ENCODE measurements around the gene TTC28. TPM values are rescaled to one million over a fixed set of nuclear protein-coding genes. Genes with fewer than 3 reads are reported as not detected.
"Not testable (repeated sequence)": the region's sequence is repeated elsewhere in the genome, so short reads cannot be mapped to it uniquely, and the experiment has no call there.

TTC28 gene
- total RNA-seq, 1 donor from 2014 or later: 19.1 TPM

GRCh38 chr22:28395520-28395919, 284.1 kb downstream of the TTC28 start:
- no peak for DNase-seq (ENCODE audit: low spot score)
- intact Hi-C loops (cut with DNase I): no loop called here

DNA sequence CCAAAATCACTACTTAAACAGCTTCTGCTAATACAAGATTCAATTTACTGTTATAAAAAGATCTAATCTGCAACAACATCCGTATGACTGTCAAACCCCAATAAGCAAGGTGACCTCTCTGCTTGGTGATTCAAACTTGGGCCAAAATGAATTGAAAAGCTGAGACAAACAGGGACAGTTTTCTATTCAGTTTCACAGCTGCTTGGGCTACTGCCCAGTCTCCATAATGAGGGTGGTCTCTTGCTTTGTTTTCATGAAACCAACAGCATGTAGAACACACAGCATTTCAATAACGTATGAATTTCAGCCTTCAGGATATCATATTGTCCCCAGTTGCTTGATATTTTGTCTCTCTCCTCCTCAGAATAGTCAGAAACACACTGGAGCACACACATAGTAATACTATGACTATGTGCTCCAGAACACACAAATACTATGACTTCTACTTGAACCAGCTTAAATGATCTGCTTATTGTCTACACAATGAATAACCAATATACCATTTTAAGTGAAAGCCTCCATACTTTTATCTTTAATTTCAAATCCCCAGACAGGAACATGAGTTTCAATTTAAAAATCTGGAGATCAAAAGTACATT, 285.0 kb downstream of the TTC28 start:
- intact Hi-C loops (cut with DNase I): no loop called here
- no peak for DNase-seq (ENCODE audit: low spot score)

DNA sequence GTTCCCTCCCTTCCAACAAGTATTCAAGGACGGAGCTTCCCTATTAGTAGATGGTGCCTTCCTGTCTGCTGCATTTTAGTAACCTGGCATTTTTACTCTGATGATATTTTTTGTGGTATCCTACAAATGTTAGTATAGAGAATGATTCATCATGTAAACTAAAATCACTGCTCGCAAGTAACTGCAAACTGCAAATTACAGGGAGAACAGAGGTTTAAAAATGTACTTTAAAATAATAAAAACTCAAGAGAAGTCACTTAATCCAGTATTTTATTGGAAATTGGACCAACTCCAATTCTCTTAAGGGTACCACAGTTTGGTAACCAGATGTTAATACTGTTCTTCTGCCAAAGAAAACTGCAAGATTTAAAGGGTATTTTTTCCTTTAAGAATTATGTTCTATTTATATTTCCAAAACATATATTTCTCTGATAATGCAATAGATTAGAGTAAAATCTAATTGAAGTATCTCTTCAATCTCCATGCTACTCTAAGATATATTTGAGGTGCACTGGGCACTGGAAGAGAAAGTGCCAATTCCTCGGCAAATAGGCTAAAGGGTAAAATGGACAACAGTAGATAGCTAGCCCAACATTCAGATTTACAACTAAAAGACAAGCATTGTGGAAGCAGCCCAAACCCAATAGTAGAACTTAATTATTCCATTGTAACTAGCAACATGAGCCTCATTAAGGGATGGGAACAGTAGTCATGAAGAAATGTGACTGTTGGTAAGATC, 298.0 kb downstream of the TTC28 start:
- no peak for DNase-seq (ENCODE audit: low spot score)
- intact Hi-C loops (cut with DNase I): no loop called here

- no peak for DNase-seq (ENCODE audit: low spot score)
- intact Hi-C loops (cut with DNase I): no loop called here
Measured at GRCh38 chr22:28379951-28380350, 299.7 kb downstream of the TTC28 start.

DNA sequence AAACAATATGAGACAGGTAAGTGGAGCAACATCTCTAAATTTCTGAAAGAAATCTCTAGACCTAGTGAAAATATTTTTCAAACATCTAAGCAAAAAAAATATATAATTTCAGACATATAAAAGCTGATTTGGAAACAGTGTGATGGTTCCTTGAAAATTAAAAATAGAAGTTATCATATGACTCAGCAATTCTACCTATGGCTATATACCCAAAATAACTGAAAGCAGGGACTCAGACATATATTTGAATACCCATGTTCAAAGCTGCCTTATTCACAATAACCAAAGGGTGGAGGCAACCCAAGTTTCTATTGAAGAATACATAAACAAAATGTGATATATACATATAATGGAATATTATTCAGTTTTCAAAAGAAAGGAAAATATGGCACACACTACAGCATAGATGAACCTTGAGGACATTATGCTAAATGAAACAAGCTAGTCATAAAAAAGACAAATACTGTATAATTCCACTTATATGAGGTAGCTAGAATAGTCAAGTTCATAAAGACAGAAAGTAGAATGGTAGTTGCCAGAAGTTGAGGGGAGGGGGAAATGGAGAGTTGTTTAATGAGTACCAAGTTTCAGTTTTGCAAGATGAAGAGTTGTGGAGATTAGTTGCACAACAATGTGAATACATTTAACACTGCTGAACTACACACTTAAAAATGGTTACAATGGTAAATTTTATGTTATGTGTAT, 300.4 kb downstream of the TTC28 start:
- DNase-seq (ENCODE audit: low spot score): no peak
- intact Hi-C loops (cut with DNase I): no loop called here

DNA sequence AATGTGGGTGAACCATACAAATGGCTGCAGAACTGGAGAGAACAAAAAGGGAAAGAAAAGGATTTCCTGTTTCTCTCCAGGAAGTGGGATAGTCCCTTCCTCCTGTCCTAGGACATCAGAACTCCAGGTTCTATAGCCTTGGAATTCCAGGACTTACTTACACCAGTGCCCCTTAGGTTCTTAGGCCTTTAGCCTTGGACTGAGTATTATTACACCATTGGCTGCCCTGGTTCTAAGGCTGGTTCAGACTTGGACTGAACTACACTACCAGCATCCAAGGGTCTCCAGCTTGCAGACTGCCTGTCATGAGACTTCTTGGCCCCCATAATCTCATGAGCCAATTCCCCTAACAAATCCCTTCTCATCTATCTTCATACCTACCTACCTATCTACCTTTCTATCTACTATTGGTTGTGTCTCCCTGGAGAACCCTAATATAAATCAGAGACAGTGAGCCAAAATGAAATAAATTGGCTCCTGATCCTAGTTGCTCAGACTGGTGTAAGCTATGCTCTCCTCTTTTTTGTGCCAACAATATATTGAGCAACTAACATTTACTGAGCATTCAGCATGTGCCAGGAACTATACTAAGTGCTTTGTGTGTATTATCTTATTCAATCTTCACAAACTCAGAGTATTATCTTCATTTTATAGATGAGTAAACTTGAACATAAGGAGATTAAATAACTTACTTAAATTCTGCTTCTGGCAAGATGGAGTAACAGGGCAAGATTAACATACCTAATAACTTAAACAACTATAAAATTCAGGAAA, 303.7 kb downstream of the TTC28 start:
- intact Hi-C loops (cut with DNase I): no loop called here
- no peak for DNase-seq (ENCODE audit: low spot score)

GRCh38 chr22:28373831-28374230, 305.8 kb downstream of the TTC28 start:
- intact Hi-C loops (cut with DNase I): no loop called here
- DNase-seq (ENCODE audit: low spot score): no peak

DNA sequence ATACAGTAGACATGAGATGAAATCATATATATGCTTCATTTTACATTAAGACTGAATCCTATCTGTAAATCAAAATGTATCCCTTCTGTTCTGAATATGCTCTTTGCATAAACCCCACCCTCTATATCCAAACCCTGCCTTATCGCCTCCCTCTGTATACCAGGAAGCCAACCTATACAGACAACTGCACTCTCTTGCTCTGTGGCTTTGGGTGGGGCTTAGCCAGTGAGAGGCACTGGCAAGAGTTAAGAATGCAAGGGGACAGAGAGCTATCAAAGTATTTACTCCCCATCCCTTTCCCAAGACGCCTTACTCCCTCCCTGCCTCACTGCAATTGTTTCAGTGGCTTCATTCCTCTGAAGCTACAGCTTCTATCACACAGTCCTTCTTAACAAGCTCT, 309.8 kb downstream of the TTC28 start:
- intact Hi-C loops (cut with DNase I): no loop called here
- DNase-seq (ENCODE audit: low spot score): no peak

DNA sequence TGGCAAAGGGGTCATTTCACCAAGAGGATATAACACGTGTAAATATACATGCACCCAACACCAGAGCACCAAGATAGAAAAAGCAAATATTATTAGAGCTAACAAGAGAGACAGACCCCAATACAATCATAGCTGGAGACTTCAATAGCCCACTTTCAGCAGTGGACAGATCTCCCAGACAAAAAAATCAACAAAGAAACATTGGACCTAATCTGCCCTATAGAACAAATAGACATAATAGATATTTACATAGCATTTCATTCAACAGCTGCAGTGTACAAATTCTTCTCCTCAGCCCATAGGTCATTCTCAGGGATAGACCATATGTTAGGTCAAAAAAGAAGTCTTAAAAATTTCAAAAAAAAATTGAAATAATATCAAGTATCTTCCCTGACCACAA, 312.8 kb downstream of the TTC28 start:
- DNase-seq (ENCODE audit: low spot score): no peak
- intact Hi-C loops (cut with DNase I): no loop called here

DNA sequence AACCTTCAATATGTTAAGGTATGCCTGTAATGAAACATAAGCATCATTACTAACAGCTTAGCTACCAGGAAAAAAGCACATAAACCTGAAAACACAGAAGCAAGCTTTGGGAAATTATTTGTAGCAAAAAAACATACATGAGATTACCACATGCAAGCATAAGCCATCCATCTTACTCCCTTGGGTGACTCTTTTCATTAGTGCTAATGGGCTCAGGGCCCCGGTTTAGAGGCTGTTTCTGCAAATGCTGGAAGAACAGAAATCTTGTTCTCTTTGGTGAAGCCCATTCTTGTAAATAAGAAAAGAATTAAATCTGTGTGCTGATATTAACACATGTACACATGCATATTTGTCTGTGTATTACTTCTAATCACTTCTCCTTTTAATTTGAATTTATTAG, 314.3 kb downstream of the TTC28 start:
- intact Hi-C loops (cut with DNase I): no loop called here
- no peak for DNase-seq (ENCODE audit: low spot score)

DNA sequence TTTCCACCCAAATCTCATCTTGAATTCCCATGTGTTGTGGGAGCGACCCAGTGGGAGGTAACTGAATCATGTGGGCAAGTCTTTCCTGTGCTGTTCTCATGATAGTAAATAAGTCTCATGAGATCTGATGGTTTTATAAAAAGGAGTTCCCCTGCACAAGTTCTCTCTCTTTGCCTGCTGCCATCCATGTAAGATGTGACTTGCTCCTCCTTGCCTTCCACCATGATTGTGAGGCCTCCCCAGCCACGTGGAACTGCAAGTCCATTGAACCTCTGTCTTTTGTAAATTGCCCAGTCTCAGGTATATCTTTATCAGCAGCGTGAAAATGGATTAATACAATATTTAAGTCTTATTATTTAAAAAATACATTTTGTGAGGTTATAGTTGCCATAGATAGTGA, 315.5 kb downstream of the TTC28 start:
- intact Hi-C loops (cut with DNase I): not testable (repeated sequence)

GRCh38 chr22:28360939-28361338, 318.7 kb downstream of the TTC28 start:
- intact Hi-C loops (cut with DNase I): no loop called here
- no peak for DNase-seq (ENCODE audit: low spot score)

More for the DNA sequence above, 315.5 kb downstream of the TTC28 start:
- not testable (repeated sequence) for DNase-seq (ENCODE audit: low spot score)

GRCh38 chr22:28358312-28358711, 321.3 kb downstream of the TTC28 start:
- DNase-seq (ENCODE audit: low spot score): no peak
- intact Hi-C loops (cut with DNase I): no loop called here

DNA sequence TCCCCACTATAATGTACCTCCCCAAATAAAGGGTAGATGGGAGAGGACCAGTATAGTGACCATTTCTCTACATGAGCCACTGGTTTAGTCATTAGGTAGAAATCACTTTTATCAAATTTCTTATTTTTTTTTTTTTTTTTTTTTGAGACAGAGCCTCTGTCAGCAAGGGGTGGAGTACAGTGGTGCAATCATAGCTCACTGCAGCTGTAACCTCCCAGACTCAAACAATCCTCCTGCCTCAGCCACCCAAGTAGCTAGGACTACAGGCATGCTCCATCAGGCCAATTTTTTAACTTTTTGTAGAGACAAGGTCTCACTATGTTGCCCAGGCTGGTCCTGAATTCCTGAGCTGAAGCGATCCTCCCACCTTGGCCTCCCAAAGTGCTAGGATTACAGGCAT, 322.4 kb downstream of the TTC28 start:
- intact Hi-C loops (cut with DNase I): no loop called here
- DNase-seq (ENCODE audit: low spot score): no peak

GRCh38 chr22:28351476-28351875, 328.2 kb downstream of the TTC28 start:
- DNase-seq (ENCODE audit: low spot score): no peak
- intact Hi-C loops (cut with DNase I): no loop called here

DNA sequence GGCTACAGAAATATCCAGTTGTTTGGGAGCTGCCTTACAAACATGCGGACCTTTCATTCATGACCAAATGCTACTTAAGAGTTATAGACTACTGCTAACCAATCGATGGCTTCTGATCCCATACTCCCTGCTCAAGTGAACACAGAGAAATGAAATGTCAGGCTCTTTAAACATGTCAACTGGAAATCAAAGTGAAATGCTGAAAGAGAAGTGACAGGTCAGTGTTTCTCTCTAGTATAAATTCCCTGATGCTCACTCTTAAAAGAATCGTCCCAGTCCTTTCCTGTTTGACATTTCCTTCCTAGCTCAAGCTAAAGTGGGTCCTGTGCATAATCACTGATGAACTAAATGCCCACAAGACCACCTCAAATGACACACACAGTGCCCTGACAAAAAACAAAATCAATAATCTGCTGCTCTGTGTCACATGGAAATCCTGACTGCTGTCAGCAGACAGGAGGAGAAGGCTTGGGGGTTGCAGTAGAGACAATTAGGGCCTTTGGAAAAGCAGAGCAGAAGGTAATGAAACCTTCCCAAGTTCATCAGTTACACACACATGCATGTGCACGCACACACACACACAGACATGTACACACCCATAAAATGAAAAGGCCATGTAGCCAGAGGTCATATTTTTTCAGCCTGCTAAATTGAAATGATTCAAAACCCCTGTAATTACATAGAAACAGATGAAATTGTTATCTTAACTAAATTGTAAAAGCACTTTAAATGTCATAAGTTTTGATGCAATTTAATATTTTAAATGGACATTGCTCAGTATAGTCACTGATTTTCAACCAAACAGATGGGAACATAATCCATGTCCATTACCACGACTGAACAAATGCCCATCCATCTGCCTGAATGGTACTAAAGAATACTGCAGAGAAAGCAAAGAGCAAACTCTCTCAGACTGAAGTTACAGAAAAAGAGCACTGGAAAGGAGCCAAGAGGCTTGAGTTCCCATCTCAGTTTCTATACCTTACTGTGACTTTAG, 330.7 kb downstream of the TTC28 start:
- intact Hi-C loops (cut with DNase I): no loop called here
- DNase-seq (ENCODE audit: low spot score): no peak

GRCh38 chr22:28346308-28346707, 333.3 kb downstream of the TTC28 start:
- no peak for DNase-seq (ENCODE audit: low spot score)
- intact Hi-C loops (cut with DNase I): no loop called here

DNA sequence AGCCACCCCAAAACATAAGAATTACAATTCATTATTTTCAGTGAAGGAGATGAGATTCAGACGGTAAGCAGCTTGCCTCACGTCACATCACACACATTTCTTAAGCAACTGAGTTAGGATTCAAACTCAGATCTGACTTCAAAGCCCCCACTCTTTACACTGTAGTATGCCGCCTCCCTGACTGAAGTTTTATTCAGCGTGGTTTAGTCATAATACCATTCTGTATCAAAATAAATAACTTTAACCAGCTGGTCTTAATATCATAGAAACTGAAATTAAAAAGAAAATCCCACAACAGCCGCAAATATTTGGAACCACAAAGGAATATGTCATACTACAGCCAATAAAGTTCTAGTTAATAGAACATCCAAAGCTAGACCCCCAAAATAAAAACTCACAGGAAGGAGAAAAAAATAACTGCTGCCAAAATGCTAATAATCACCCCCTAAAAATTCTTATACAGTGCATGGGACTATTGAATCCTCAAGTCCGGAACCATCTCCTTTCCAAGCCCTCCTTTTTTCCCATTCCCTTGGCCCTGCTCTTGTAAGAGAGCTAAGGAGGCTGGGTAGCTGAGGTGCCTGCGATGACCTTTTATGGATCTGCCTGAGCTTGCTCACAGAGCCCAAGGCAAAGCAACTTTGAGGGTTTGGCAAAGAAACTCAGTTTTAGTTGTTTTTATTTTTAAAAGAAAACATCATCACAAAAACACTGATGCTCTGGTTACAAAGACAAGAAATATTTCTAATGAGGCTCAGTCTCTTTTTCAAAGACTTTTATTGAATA, 334.5 kb downstream of the TTC28 start:
- intact Hi-C loops (cut with DNase I): no loop called here
- no peak for DNase-seq (ENCODE audit: low spot score)

All from cardiac septum (tissue), 1 donor.